ENCODE data around the gene PTAFR.

The PTAFR gene

DNA sequence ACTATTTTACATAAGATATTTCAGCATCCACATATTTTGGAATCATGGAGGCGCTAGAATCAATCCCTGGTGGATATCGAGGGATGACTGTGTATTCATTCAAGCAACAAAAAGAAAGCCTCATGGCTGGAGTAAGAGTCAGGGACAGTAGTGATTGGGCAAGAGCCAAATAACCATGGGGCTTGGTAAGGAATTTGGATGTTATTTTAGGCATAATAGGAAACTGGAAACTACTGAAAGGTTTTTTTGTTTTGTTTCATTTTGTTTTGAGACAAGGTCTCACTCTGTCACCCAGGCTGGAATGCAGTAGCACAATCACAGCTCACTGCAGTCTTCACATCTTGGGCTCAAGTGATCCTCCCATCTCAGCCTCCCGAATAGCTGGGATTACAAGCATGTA, 54.3 kb downstream of the PTAFR start:
- no peak for DNase-seq

DNA sequence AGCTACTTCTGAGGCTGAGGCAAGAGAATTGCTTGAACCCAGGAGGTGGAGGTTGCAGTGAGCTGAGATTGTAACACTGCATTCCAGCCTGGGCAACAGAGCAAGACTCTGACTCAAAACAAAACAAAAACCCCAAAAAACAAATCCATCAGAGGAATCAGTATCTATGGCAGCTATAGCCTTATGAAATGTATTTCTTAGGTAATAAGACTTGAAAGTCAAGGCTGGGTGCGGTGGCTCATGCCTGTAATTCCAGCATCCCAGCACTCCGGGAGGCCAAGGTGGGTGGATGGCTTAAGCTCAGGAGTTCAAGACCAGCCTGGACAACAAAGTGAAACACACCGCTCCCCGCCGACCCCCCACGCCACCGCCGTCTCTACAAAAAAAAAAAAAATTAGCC, 56.9 kb downstream of the PTAFR start:
- DNase-seq: no peak

DNA sequence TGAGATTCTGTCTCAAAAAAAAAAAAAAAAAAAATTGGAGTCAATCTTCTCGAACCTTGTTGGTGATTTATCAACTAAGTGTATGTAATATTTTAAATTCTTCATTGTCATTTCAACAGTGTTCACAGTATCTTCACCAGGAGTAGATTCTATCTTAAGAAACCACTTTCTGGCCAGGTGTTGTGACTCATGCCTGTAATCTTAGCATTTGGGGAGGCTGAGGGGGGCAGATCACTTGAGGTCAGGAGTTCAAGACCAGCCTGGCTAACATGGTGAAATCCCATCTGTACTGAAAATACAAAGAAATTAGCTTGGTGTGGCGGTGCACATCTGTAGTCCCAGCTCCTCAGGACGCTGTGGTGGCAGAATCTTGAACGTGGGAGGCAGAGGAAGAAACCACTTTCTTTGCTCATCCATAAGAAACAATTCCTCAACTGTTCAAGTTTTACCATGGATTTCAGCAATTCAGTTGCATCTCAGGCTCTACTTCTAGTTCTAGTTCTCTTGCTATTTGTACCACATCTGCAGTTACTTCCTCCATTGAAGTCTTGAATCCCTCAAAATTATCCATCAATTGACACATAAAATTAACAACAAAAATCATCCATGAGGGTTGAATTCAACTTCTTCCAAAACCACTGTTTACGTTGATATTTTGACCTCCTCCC, 57.7 kb downstream of the PTAFR start:
- DNase-seq: no peak

DNA sequence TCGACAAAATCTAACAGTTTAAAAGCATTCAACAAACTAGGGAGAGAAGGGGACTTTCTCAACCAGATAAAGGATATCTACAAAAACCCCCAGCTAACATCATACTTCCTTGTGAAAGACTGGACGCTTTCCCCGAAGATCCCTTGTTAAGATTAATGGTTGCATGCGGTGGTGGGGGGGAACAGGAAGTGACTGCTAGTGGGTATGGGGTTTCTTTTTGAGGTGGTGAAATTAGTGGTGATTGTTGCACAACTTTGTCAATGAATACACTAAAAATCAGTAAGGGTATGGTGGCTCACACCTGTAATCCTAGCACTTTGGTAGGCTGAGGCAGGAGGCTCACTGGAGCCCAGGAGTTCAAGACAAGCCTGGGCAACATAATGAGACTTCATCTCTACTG, 61.2 kb downstream of the PTAFR start:
- DNase-seq: no peak

DNA sequence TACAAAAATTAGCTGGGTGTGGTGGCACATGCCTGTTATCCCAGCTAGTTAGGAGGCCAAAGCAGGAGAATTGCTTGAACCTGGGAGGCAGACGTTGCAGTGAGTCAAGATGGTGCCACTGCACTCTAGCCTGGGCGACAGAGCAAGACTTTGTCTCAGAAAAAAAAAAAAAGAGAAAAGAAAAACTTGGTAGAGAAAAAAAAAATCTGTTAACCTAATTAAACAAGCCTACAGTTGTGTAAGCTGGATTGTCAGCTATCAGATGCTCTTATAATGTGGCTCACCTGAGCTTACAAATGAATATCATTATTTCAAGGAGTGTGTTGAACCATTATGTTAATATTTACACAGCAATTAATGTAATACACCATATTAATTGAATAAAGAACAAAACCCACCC, 61.6 kb downstream of the PTAFR start:
- DNase-seq: no peak

DNA sequence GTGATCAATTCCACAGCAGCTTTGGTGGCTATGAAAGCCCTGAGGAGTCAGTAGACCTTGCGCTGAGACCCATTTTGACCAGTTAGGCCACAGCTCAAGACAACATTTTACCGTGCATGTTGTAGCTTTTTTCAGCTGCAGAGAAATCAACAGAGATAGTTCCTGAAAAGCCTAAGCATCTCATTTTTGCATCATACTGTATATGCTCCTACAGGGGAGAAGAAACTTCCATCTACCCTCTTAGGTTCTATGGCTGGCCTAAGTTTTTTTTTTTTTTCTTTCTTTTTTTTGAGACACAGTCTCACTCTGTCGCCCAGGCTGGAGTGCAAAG, 63.3 kb downstream of the PTAFR start:
- DNase-seq: peak in 1 of 51 donors; percentile 22

DNA sequence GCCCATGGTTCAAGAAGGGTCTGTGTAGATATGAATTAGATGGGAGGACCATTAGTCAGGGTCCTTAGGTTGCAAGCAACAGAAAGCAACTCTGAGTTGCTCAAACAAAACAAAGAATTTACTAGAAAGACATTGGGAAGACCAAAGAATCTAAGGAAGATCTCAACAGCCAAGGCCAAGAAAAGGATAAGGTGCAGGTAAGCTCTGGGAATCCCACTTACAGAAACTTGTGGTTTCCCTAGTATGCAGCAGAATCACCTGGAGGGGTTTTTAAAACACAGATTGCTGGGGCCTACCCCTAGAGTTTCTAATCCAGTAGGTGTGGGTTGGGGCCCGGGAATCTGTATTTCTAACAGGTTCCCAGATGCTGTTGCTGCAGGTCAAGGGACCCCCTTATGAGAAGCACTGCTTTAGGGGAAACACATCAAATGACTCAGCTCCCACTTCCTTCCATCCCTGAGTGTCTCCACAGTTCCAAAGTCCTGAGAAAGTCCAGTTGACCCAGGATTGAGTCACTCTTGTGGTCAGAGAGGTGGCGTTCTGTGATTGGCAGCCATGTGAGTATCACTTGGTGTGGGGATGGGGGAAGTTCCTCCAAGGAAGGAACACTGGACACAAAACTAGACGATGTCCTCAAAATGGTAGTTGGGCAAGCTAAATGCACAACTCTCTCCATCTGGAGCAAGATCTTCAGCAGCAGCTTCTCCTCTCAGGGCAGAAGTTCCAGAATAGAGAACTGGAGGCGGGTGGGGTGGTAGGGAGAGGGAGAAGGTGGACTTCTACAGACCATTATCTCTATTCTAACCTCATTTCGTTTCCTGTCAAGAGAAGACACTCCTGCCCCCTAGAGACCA, 63.9 kb downstream of the PTAFR start:
- peak in 7 of 51 donors; percentile 9 to 27 (median 12) for DNase-seq

DNA sequence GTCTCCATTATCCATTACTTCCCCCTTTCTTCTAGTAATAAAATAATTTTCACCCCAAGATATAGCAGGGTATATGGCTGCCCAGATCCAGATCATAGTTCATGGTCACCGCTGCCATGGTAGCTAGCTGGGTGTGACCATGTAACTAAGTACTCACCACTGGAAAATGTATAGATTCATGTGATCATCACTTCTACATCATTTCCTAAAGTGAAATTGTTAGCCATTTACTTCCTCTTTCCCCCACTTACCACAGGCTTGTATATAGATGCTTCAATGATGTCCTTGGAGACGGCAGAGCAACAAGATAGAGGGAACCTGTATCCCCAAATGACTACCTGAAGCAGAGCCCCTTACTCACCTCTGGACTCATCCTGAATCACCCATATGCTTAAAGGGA, 65.3 kb downstream of the PTAFR start:
- no peak for DNase-seq

DNA sequence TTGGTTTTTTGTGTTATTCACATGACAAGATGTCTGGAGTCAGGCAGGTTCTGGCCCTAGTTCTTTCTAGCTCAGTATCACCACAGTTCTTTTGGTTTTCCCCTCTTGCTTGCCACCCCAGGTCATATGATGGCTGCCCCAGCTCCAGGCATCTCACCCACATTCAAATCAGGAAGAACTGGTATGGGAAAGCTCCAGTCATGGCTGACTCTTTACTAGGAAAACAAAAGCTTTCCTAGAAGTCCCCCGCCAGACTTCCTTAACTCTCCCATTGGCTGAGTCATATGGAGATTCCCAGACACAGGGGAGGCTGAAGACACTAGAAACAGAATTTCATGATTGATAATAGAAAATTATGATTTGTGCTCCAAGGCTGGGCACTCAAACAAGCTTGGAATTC, 65.9 kb downstream of the PTAFR start:
- DNase-seq: no peak

DNA sequence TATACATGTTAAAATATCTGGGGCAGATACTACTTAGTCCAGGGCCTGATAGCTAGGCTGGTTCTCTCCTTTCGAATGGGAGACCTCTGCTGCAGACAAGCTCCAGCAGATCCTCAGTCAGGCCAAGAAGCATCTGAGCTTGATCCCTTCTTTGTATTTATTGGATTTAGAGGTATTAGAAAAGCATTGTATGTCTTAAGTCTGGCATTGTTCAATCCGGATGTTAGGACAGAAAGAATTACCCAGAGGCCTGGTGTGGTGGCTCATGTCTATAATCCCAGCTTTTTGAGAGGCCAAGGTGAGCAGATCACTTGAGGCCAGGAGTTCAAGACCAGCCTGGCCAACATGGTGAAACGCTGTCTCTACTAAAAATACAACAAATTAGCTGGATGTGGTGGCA, 66.9 kb downstream of the PTAFR start:
- DNase-seq: no peak

DNA sequence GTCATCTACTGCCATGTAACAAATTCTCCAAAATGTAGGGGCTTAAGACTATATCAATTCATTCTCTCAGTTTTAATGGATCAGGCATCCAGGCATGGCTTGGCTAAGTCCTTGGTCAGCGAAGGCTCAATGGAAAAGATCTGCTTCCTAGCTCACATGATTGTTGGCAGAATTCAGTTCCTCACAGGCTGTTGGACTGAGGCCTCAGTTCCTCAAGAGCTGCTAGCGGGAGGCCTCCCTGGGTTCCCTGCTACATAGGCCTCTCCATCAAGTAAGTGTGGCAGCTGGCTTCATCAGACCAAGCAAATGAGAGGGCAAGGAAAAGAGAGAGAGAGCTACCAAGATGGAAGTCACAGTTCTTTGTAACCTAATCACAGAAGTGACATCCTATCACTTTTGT, 68.5 kb downstream of the PTAFR start:
- DNase-seq: peak in 1 of 51 donors; percentile 7

DNA sequence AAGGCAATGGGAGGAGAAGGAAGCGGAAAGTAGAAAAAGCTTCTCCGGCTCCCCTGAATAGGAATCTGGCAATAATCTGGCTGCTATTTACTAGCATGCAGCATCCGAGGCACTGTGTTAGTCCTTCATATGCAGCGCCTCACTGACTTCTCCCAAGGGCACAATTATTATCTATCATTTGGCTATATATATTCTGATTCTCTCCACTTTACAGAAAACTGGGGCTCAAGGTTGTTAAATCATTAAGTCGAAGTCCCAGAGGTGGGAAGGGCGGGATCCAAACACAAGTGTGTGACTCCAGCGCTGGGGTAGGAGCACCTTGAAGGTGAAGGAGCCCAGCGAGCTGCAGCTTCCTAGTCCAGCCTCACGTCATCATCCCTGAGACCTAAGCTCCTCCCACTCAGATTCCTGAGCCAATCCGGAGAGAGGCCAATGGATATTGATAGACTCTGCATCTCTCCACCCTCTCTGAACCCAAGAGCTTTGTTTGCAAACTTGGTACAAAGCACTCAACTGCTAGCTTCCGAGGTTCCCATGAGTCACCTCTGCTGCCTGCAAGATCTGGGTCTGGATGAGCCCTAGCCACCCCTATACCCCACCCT, 71.5 kb downstream of the PTAFR start:
- DNase-seq: peak in 41 of 51 donors; percentile 7 to 83 (median 58)

DNA sequence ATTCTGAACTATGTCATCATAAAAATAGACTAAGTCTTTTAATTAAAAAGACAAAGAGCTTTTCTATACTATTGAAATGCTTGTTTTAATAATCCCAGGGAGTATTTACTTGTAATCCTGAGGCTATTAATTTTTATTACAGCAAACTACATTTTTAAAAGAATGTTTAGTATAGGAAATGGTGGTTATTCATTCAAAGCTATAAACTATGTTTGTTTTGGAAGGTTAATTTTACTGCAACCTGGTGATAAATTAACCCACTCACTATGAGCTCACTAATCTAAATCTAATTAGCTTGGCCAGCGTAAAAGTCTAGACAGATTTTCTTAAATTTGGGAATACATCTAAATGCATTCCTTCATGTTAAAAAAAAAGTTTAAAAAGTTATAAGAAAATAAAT, 74.3 kb downstream of the PTAFR start:
- no peak for DNase-seq

DNA sequence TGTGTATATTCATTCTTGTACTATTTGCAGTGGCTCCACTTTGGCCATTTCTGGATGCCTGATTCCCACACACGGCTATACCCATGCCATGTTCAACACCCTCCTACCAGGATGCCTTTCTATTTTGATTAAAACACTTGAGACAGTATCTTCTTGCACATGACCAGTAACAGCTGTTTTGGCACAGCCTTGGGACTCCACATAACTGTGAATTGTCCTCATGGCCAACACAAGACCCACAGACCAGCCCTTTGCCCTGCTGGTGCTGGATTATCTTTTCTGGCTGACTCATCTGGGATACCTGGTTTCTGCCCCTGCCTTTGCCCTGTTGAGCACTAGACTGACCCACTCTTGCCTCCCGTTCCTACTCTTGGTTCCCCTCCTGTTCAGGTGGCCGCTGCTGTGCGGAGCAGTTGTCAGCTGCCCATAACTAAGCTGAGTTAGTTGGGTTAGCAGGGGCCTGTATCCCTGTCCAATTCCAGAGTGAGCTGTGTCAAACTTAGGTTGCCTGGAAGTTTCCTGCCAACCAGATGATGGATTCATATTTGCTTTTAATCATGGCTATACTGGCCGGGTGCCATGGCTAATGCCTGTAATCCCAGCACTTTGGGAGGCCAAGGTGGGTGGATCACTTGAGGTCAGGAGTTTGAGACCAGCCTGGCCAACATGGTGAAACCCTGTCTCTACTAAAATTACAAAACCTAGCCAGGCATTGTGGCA, 77.3 kb downstream of the PTAFR start:
- DNase-seq: no peak
